ENCODE data around the gene PPIH.
"Not testable (repeated sequence)": the region's sequence is repeated elsewhere in the genome, so short reads cannot be mapped to it uniquely, and the experiment has no call there.

The PPIH gene

GRCh38 chr1:42680921-42681683, 22.9 kb downstream of the PPIH start:
- ChIA-PET CTCF (interaction anchor here (0.7 to 1.1 kb wide), 3 partner anchors 17 to 398 kb away, joined by 3 read pairs; no protein-coding TSS in a partner anchor), POLR2A (ENCODE audit: low non-redundant PET) (no interaction called here)
- DNase-seq (ENCODE audit: low spot score) = no peak
- TF ChIP-seq CTCF (conservative IDR thresholded peaks at IDR 0.05; ENCODE audit: low read depth) = no peak
- peak overlapping the region; percentile 95 for H3K27ac ChIP-seq

GRCh38 chr1:42681741-42682483, 23.7 kb downstream of the PPIH start, which contains the start of gene YBX1:
Gene YBX1 (plus strand): TSS chr1:42682418. CDS start chr1:42682566, 148 bp downstream.
- no peak for TF ChIP-seq CTCF (conservative IDR thresholded peaks at IDR 0.05; ENCODE audit: low read depth)
- POLR2A ChIA-PET (ENCODE audit: low non-redundant PET) = interaction anchor here (0.6 kb wide), 2 partner anchors 13 to 44 kb away, joined by 3 read pairs; no protein-coding TSS in a partner anchor
- peak; percentile 100 for DNase-seq (ENCODE audit: low spot score)
- peak within 1 kb of the TSS; percentile 95 for H3K27ac ChIP-seq
- CTCF ChIA-PET = no interaction called here

GRCh38 chr1:42682484-42682738, 24.2 kb downstream of the PPIH start:
- DNase-seq (ENCODE audit: low spot score) = not testable (repeated sequence)
- POLR2A ChIA-PET (ENCODE audit: low non-redundant PET) = interaction anchor here (0.6 to 1.0 kb wide), 2 partner anchors 13 to 85 kb away, joined by 3 read pairs; partner anchors contain the start of genes C1orf50 and P3H1
- peak overlapping the region; percentile 95 for H3K27ac ChIP-seq
- CTCF ChIA-PET = interaction anchor here (1.2 kb wide), 1 partner anchor 84 kb away, joined by 8 read pairs; no protein-coding TSS in a partner anchor

- peak overlapping the region; percentile 95 for H3K27ac ChIP-seq
Observed at GRCh38 chr1:42682739-42683531, 24.7 kb downstream of the PPIH start.

GRCh38 chr1:42684139-42684538, 25.9 kb downstream of the PPIH start:
- TF ChIP-seq CTCF (conservative IDR thresholded peaks at IDR 0.05; ENCODE audit: low read depth) = no peak
- no peak for DNase-seq (ENCODE audit: low spot score)
- POLR2A ChIA-PET (ENCODE audit: low non-redundant PET) = no interaction called here
- no peak overlapping the region for H3K27ac ChIP-seq
- CTCF ChIA-PET = no interaction called here

More at GRCh38 chr1:42682739-42683531, 24.7 kb downstream of the PPIH start:
- POLR2A ChIA-PET (ENCODE audit: low non-redundant PET) = interaction anchor here (0.6 to 1.0 kb wide), 2 partner anchors 14 to 84 kb away, joined by 3 read pairs; partner anchors contain the start of genes C1orf50 and P3H1
- CTCF ChIA-PET = interaction anchor here (0.6 to 1.2 kb wide), 3 partner anchors 40 to 87 kb away, joined by 3 to 8 read pairs (median 3); no protein-coding TSS in a partner anchor
- no peak for TF ChIP-seq CTCF (conservative IDR thresholded peaks at IDR 0.05; ENCODE audit: low read depth)
- DNase-seq (ENCODE audit: low spot score) = peak; percentile 57

GRCh38 chr1:42686418-42686817, 28.2 kb downstream of the PPIH start:
- ChIA-PET POLR2A (ENCODE audit: low non-redundant PET) (no interaction called here), CTCF (interaction anchor here (0.7 kb wide), 1 partner anchor 93 kb away, joined by 3 read pairs; no protein-coding TSS in a partner anchor)
- DNase-seq (ENCODE audit: low spot score) = no peak

More at GRCh38 chr1:42686418-42686817, 28.2 kb downstream of the PPIH start:
- TF ChIP-seq CTCF (conservative IDR thresholded peaks at IDR 0.05; ENCODE audit: low read depth) = no peak
- H3K27ac ChIP-seq = no peak overlapping the region

Data from RWPE1 (cell line).